ENCODE results near the gene CREB1. TPM values are rescaled to one million over a fixed set of nuclear protein-coding genes. Genes with fewer than 3 reads are reported as not detected.

CREB1 gene
- 10 to 100 TPM; 93.7 to 97.7 TPM for total RNA-seq

GRCh38 chr2:207529330-207530159, at the start of gene CREB1:
Gene CREB1, plus strand, starts transcription at chr2:207529962. Its CDS starts 25,674 bp downstream, at chr2:207555636.
- intact Hi-C loops (cut with micrococcal nuclease) = loop anchor here (1.0 to 5.0 kb wide), 15 partner anchors 14 to 1370 kb away; partner anchors contain the start of genes CCNYL1, EEF1B2, FASTKD2 and MDH1B
- no peaks in the 10 kb centered on the region for H3K9me3 Mint-ChIP-seq
- H3K27me3 Mint-ChIP-seq (ENCODE audit: low read depth) = no peaks in the 10 kb centered on the region
- peak within 1 kb of the TSS; percentile 98 for H3K4me3 Mint-ChIP-seq
- H3K4me1 Mint-ChIP-seq (ENCODE audit: low read depth) = peaks cover 59% of the 10 kb centered on the region
- DNase-seq = peak; percentile 100
- peak within 1 kb of the TSS; percentile 100 for H3K27ac Mint-ChIP-seq
- CTCF ChIA-PET = no interaction called here
- peaks cover 23% of the 10 kb centered on the region for H3K36me3 Mint-ChIP-seq (ENCODE audit: low read depth)

- Mint-ChIP-seq H3K27ac (no peak overlapping the region), H3K9me3 (no peaks in the 10 kb centered on the region), H3K27me3 (ENCODE audit: low read depth) (no peaks in the 10 kb centered on the region), H3K36me3 (ENCODE audit: low read depth) (no peaks in the 10 kb centered on the region), H3K4me3 (no peak overlapping the region), H3K4me1 (ENCODE audit: low read depth) (peaks cover 35% of the 10 kb centered on the region)
- CTCF ChIA-PET = interaction anchor here (1.2 to 1.4 kb wide), 3 partner anchors 22 to 681 kb away, joined by 4 to 6 read pairs (median 4); no protein-coding TSS in a partner anchor
- intact Hi-C loops (cut with micrococcal nuclease) = no loop called here
- DNase-seq = no peak
Measured at GRCh38 chr2:207480521-207481040, 49.2 kb upstream of the CREB1 start.

DNA sequence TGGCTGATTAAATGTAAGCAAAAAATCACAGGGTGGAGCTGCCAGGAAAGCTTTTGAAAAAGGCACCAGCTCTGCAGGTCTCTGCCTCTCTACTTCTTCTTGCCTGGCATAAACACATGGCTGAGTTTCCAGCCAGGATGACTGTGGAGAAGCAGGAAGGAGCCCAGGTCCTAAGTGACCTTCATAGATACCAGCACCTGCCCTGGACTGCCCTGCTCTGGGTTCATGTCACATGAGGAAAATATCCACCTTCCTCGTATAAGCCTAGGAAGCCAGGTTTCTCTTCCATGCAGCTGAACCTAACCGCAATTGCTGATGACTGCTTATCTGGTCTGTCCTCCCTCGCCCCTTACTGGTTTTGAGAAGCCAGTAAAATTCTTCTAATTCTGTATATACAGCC, 47.8 kb upstream of the CREB1 start:
- peaks cover 35% of the 10 kb centered on the region for H3K4me1 Mint-ChIP-seq (ENCODE audit: low read depth)
- intact Hi-C loops (cut with micrococcal nuclease) = loop anchor here (2.0 kb wide), 1 partner anchor 47 kb away; the partner anchor contains the start of gene CREB1
- CTCF ChIA-PET = interaction anchor here (1.0 to 1.4 kb wide), 3 partner anchors 20 to 65 kb away, joined by 3 to 4 read pairs (median 3); no protein-coding TSS in a partner anchor
- H3K36me3 Mint-ChIP-seq (ENCODE audit: low read depth) = no peaks in the 10 kb centered on the region
- no peaks in the 10 kb centered on the region for H3K9me3 Mint-ChIP-seq
- H3K27ac Mint-ChIP-seq = no peak overlapping the region
- H3K4me3 Mint-ChIP-seq = no peak overlapping the region
- DNase-seq = no peak
- no peaks in the 10 kb centered on the region for H3K27me3 Mint-ChIP-seq (ENCODE audit: low read depth)

GRCh38 chr2:207482630-207483029, 47.1 kb upstream of the CREB1 start:
- intact Hi-C loops (cut with micrococcal nuclease) = loop anchor here (2.0 kb wide), 1 partner anchor 46 kb away; the partner anchor contains the start of gene CREB1
- Mint-ChIP-seq H3K27me3 (ENCODE audit: low read depth) (no peaks in the 10 kb centered on the region), H3K4me1 (ENCODE audit: low read depth) (peaks cover 35% of the 10 kb centered on the region), H3K36me3 (ENCODE audit: low read depth) (no peaks in the 10 kb centered on the region), H3K27ac (no peak overlapping the region), H3K9me3 (no peaks in the 10 kb centered on the region), H3K4me3 (no peak overlapping the region)
- CTCF ChIA-PET = interaction anchor here (1.0 to 1.2 kb wide), 2 partner anchors 22 to 64 kb away, joined by 3 read pairs; no protein-coding TSS in a partner anchor
- DNase-seq = no peak

DNA sequence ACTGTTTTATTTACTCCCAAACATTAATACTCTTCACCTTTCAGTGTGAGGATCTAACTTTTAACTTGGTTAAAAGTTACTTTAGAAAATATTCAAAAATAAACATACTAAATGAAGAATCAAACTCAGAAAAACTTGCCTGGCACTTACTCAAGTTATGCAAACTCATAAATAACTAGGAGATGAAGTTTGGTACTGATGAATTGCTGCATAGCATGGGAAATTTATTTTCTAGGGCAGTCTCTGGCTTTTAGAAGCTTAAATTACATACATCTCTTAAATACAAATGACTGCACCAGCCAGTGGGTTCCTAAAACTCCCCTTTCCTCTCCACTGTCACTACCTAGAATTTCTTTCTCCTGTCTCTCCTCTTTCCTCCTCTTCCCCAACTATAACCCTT, 46.7 kb upstream of the CREB1 start:
- Mint-ChIP-seq H3K4me3 (no peak overlapping the region), H3K4me1 (ENCODE audit: low read depth) (peaks cover 39% of the 10 kb centered on the region), H3K36me3 (ENCODE audit: low read depth) (no peaks in the 10 kb centered on the region), H3K27ac (no peak overlapping the region), H3K27me3 (ENCODE audit: low read depth) (no peaks in the 10 kb centered on the region), H3K9me3 (no peaks in the 10 kb centered on the region)
- CTCF ChIA-PET = interaction anchor here (1.2 kb wide), 1 partner anchor 64 kb away, joined by 3 read pairs; no protein-coding TSS in a partner anchor
- no peak for DNase-seq
- intact Hi-C loops (cut with micrococcal nuclease) = loop anchor here (2.0 kb wide), 1 partner anchor 46 kb away; the partner anchor contains the start of gene CREB1

- Mint-ChIP-seq H3K27me3 (ENCODE audit: low read depth) (no peaks in the 10 kb centered on the region), H3K9me3 (no peaks in the 10 kb centered on the region), H3K4me1 (ENCODE audit: low read depth) (peaks cover 39% of the 10 kb centered on the region), H3K36me3 (ENCODE audit: low read depth) (no peaks in the 10 kb centered on the region), H3K4me3 (no peak overlapping the region), H3K27ac (no peak overlapping the region)
- intact Hi-C loops (cut with micrococcal nuclease) = loop anchor here (2.0 kb wide), 1 partner anchor 45 kb away; the partner anchor contains the start of gene CREB1
- no peak for DNase-seq
- CTCF ChIA-PET = interaction anchor here (0.5 kb wide), 1 partner anchor 9 kb away, joined by 3 read pairs; no protein-coding TSS in a partner anchor
Measured at GRCh38 chr2:207483477-207483876, 46.3 kb upstream of the CREB1 start.

DNA sequence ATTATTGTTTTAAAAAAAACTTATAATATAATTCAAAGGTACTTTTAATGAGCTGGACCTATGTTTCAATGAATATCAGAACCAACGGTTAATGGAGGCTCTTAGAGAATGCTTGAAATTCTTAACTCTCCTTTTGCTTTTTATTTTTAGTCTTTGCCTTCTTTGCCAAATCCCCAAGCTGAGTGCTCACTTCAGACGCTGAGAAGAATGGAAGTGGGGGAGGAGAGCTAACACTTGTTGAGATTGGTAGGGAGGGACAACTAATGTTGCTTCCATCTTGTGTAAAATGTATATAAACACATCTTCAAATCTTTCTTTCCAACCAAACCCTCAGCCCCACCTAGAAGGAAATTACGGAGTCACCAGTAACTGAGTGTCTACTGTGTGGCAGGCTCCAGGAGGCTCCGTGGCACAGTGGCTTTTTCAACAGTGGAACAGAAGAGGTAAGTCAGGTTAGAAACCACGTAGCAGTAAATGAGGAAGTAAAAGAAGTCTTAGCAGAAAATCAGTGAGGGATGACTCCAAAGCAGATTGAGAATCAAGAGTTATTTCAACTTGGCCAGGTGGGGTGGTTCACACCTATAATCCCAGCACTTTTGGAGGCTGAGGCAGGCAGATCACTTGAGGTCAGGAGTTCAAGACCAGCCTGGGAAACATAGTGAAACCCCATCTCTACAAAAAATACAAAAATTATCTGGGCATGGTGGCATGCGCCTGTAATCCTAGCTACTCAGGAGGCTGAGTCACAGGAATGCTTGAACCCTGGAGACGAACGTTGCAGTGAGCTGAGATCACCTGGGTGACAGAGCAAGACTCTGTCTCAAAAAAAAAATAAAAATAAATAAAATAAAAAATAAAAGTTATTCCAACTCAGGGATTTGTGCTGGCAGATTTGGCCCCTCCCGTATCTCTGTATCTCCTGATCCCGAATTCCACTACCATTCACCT, 45.0 kb upstream of the CREB1 start:
- Mint-ChIP-seq H3K9me3 (no peaks in the 10 kb centered on the region), H3K4me3 (no peak overlapping the region), H3K36me3 (ENCODE audit: low read depth) (no peaks in the 10 kb centered on the region), H3K27ac (no peak overlapping the region), H3K27me3 (ENCODE audit: low read depth) (no peaks in the 10 kb centered on the region), H3K4me1 (ENCODE audit: low read depth) (peaks cover 27% of the 10 kb centered on the region)
- intact Hi-C loops (cut with micrococcal nuclease) = loop anchor here (1.0 kb wide), 1 partner anchor 11 kb away; no protein-coding TSS in a partner anchor
- CTCF ChIA-PET = interaction anchor here (1.2 kb wide), 1 partner anchor 12 kb away, joined by 4 read pairs; no protein-coding TSS in a partner anchor
- DNase-seq = no peak

- Mint-ChIP-seq H3K27ac (no peak overlapping the region), H3K4me1 (ENCODE audit: low read depth) (peaks cover 11% of the 10 kb centered on the region), H3K4me3 (no peak overlapping the region), H3K27me3 (ENCODE audit: low read depth) (no peaks in the 10 kb centered on the region), H3K36me3 (ENCODE audit: low read depth) (no peaks in the 10 kb centered on the region), H3K9me3 (no peaks in the 10 kb centered on the region)
- intact Hi-C loops (cut with micrococcal nuclease) = no loop called here
- DNase-seq = no peak
- CTCF ChIA-PET = no interaction called here
Measured at GRCh38 chr2:207487650-207488311, 42.0 kb upstream of the CREB1 start.

- Mint-ChIP-seq H3K4me1 (ENCODE audit: low read depth) (peaks cover 9% of the 10 kb centered on the region), H3K27me3 (ENCODE audit: low read depth) (no peaks in the 10 kb centered on the region), H3K27ac (no peak overlapping the region), H3K36me3 (ENCODE audit: low read depth) (no peaks in the 10 kb centered on the region), H3K9me3 (no peaks in the 10 kb centered on the region), H3K4me3 (no peak overlapping the region)
- intact Hi-C loops (cut with micrococcal nuclease) = no loop called here
- CTCF ChIA-PET = no interaction called here
- no peak for DNase-seq
Measured at GRCh38 chr2:207489251-207489650, 40.5 kb upstream of the CREB1 start.

DNA sequence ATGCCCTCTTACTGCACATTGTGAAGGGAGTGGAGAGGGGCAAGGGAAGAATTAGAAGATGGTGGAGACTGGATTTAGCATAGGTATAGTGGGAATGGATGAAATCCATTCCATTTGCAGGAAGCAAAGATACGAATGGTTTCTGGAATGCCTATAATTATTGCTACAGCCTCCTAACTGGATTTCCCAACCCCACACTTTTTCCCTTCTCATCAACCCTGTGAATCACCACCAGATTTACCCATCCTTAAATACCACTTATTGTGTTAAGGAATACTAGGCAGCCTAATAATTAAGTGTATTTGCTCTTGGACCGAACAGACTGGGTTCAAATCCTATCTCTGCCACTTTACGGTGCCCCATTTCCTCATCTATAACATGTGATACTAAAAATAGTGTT, 39.3 kb upstream of the CREB1 start:
- no peak for DNase-seq
- Mint-ChIP-seq H3K4me1 (ENCODE audit: low read depth) (peaks cover 6% of the 10 kb centered on the region), H3K27ac (no peak overlapping the region), H3K36me3 (ENCODE audit: low read depth) (no peaks in the 10 kb centered on the region), H3K9me3 (no peaks in the 10 kb centered on the region), H3K27me3 (ENCODE audit: low read depth) (no peaks in the 10 kb centered on the region), H3K4me3 (no peak overlapping the region)
- intact Hi-C loops (cut with micrococcal nuclease) = no loop called here
- CTCF ChIA-PET = no interaction called here

- no peaks in the 10 kb centered on the region for H3K9me3 Mint-ChIP-seq
- H3K27me3 Mint-ChIP-seq (ENCODE audit: low read depth) = no peaks in the 10 kb centered on the region
- peaks cover 6% of the 10 kb centered on the region for H3K4me1 Mint-ChIP-seq (ENCODE audit: low read depth)
- H3K27ac Mint-ChIP-seq = no peak overlapping the region
- H3K4me3 Mint-ChIP-seq = no peak overlapping the region
- no peak for DNase-seq
- CTCF ChIA-PET = no interaction called here
- intact Hi-C loops (cut with micrococcal nuclease) = no loop called here
- H3K36me3 Mint-ChIP-seq (ENCODE audit: low read depth) = no peaks in the 10 kb centered on the region
Measured at GRCh38 chr2:207491086-207491485, 38.7 kb upstream of the CREB1 start.
